CD4-positive, alpha-beta T cell treated with Interleukin-4 for 4 hours (primary cell): Measurements from ENCODE around the gene TMEM183A.
"Not testable (repeated sequence)": the region's sequence is repeated elsewhere in the genome, so short reads cannot be mapped to it uniquely, and the experiment has no call there.

Experiments
- DNase-seq: peaks from one replicate; pipeline ENCODE4 v3.0.0-alpha.2; 2020

The TMEM183A gene

DNA sequence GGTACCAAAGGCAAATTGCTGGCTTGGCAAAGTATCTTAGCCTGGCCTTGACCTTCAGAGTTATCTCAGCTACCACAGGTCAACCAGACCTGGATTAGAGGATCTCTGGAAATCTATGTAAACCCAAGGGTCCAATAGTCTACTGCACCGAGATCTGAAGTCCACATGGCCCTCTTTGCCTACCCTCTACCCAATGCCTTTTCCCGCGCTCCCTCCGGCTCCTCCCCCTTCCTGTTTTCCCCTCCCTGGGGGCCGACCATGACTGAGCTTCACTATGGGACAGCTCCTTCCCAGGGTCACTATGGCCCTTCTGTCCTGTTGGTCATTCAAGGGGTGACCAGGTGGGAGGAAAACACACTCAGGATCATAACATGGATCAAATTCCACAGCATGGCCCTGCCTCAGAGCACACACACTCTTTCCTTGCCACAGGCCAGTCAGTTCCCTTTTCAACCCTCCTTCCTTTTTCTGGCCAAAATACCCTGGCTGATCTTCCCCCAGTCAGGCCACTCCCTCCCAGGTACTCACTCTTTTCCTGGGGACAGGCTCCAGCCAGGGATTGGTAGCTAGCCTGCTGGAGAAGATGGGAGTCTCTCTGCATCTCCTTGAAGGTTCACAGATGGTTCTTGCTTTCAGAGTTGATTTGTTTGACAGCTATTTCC is 19.1 kb upstream of the TMEM183A start:
- no peak for DNase-seq

DNA sequence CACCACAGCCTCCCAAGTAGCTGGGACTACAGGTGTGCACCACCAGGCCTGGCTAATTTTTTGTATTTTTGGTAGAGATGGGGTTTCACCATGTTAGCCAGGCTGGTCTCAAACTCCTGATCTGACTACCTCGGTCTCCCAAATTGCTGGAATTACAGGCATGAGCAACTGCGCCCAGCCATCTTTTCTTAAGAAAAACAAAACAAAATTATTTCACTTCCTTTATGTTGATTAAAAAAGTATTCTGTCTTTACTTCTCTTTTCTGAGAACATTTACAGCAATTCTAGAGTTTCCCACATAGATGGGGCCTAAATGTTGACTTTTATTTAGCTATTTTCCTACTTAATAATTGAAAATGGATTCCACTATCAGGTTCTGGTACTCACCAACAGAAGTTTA is 17.3 kb upstream of the TMEM183A start:
- DNase-seq: no peak

DNA sequence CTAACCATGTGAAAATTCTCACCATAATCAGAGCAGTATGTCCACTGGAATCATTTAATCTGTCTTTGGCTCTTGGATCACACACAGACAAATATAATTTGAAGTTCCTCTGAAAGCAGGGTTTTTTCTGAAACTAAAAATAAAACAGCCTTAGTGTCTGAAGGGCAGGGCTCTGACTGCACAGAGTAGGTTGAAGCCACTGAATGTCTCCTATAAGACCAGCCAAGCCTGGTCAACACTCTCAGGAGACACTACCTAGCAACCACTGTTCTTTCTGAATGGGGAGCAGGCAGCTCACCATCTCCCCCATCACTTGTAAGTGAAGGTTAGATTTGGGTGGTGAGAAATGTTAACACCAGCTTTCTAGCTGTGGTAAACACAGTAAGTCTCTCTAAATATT is 16.1 kb upstream of the TMEM183A start:
- no peak for DNase-seq

DNA sequence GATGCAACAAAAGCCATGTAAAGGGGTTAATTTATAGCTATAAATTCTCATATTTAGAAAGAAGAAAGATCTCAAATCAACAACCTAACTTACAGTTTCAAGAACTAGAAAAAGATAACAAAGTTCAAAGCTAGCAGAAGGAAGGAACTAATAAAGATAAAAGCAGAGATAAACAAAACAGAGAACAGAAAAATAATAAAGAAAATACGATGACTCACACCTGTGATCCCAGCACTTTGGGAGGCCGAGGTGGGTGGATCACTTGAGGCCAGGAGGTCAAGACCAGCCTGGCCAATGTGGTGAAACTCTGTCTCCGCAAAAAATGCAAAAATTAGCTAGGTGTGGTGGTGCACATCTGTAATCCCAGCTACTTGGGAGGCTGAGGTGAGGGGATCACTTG is 12.4 kb upstream of the TMEM183A start:
- no peak for DNase-seq

DNA sequence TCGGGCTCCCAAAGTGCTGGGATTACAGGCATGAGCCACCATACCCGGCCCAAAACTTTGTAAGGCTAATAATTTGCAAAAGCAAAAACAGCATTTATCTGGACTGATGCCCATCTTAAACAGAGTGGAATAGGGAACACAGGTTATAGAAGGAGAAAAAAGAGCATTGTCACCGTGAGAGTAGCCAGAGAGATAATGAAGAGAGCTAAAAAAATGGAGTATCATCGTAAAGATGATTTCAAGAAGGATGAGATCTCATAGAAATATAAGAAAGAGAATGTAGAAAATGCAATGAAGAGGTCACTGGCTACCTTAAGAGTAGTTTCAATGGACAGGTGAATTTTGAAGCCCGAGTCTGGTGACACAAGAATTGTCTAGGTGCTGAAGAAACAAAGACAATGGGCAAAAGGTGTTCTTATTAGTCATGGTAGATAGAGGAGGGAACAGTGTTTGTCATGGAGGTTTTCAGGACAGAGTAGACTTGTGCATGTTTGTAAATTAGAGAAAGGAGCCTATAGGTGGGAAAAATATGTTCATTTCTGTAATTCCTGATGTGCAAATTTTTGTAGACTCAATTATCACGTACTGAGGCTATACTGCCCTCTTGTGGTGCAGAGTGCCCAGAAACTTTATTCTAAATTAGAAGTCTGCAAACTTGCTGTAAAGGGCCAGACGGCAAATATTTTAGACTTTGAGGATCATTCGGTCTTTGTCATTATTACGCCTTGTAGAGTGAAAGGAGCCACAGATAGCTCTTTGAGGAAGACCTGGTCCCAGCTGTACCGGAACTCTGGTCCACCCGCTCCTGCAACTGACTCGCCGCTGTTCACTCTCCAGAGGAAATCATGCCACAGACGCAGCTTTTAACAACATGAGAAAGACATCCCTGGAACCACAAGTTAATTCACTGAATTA is 8.1 kb upstream of the TMEM183A start:
- peak; percentile 68 for DNase-seq

DNA sequence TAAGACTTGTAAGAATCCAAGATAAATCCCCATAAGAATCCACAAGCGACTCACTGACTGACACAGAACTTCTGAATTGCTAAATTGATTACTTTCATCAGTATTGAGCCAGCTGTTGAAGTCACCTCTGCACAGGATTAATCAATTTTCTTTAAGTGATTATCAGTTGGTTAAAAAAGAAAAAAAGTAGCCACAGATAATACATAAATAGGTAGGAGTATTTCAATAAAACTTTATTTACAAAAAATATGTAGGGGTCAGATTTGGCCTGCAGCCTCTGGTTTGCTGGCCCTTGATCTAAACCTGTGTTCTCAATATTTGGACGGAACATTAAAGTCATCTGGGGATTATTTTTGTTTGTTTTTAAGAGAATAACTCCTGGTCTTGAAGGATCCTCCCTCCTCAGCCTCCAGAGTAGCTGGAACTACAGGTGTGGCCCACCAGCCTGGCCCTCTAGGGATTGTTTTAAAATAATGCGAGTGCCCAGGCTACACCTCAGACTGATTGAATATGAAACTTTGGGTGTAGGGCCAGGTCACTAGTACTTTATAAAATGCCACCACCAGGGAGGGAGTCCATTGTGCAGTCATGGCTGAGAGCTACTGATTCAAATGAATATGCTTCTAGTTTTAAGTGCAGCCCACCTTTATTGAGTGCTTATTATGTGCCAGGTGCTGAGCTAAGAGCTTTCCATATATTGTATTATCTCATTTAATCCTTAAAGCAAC is 6.8 kb upstream of the TMEM183A start:
- no peak for DNase-seq

DNA sequence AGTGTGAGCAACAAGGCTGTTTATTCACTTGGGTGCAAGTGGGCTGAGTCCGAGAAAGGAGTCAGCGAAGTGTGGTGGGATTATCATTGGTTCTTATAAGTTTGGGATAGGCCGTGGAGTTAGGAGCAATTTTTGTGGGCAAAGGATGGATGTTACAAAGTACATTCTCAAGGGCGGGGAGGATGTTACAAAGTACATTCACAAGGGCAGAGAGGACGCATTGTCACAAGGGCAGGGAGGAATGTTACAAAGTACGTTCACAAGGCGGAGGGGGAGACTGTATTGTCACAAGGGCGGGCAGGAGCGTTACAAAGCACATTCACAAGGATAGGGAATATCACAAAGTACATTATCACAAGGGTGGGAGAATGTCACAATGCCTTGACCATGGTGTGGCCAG is 5.2 kb upstream of the TMEM183A start:
- no peak for DNase-seq

DNA sequence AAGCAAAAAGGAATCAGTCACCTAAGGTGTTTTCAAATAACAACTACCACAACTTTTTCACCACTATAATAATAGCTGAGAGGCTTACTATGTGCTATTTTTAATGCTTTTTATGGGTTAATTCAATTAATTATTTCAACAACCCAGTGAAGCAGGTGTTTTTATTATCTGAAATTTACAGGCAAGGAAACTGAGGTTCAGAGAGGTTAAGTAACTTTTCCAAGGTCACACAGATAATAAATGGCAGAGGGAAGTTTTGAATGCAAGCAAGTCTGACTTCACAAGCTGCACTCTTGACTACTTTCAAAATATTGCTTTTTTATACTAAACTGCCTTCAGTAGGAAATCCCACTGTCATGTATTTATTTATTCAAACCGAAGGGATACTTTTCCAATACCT is 4.2 kb upstream of the TMEM183A start:
- DNase-seq: no peak

DNA sequence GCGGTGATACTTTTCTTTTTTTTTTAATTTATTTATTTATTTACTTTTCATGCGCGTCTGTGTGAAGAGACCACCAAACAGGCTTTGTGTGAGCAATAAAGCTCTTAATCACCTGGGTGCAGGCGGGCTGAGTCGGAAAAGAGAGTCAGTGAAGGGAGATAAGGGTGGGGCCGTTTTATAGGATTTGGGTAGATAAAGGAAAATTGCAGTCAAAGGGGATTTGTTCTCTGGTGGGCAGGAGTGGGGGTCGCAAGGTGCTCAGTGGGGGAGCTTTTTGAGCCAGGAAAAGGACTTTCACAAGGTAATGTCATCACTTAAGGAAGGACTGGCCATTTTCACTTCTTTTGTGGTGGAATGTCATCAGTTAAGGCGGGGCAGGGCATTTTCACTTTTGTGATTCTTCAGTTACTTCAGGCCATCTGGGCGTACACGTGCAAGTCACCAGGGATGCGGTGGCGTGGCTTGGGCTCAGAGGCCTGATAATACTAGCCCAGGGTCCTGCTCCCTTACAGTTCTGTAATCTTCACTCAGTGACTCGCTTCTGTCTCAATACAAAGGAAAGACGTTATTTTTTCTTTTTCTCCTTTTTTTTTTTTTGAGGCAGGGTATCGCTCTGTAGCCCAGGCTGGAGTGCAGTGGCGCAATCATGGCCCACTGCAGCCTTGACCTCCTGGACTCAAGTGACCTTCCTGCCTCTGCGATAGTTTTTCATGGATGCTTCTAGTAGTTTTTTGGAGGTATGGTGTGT is 1.6 kb upstream of the TMEM183A start:
- DNase-seq: not testable (repeated sequence)

DNA sequence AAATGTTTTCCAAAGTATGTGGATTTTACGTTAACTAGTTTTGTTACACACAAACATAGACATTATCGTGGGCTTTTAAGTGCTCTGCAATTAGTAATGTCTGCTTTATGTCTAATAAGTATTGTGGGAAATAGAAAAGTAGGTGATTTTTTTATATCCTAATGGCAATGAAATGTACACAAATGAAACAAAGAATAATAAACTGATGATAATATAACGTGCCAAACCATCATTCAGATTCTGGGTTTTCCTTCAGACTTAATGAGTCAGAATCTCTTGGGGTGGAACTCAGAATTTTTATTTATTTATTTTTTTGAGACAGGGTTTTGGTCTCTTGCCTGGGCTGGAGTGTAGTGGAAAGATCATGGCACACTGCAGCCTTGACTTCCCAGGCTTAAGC is 2.0 kb downstream of the TMEM183A start:
- no peak for DNase-seq

DNA sequence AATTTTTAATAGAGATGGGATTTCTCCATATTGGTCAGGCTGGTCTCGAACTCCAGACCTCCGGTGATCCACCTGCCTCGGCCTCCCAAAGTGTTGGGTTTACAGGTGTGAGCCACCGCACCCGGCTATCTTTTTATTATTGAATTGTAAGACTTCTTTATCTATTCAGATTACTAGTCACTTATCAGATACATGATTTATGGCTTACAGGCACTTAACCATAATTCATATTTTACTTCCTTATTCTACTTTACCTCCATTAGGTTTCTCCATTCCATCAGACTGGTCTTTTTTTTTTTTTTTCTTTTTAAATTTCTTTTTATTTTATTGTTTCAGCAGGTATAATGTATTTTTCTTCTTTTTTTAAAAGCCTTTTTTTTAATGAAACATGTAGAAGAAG is 4.4 kb downstream of the TMEM183A start:
- no peak for DNase-seq

DNA sequence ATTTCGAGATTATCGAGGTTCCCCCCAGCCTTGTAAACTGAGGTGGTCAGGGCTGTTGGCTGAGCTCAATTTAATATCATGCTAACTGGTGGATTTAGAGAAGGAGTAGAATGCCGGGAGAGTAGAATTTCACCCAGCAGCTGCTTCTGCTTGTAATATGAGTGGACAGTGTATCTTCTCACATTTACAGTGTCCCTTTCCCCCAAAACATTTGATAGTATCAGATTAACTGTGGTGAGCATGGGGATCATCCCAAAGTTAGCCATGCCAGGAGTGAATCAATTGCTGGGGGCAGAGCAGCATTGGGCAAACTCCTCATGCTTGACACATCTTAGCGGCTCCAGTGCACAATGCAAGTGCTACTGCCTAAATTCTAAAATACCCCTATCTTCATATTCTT is 9.9 kb downstream of the TMEM183A start:
- DNase-seq: no peak

DNA sequence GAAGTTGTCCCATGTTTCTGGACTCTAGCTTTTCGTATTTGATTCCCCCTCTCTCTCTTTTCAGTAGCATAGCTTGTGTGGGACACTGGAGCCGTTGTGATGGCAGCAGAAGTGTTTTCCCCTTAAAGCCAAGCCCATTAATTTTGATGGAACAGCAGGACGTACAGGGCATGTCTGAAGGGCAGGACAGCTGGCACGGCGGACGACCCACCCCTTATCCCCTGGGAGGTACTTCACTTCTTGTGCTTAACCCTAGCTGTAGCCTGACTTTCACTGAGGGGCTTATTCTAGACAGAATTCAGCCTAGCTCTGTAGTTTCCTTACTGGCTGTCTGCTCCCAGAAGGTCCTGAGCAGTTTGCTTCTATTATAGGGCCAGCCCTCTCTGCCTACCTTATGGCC is 10.5 kb downstream of the TMEM183A start:
- no peak for DNase-seq

DNA sequence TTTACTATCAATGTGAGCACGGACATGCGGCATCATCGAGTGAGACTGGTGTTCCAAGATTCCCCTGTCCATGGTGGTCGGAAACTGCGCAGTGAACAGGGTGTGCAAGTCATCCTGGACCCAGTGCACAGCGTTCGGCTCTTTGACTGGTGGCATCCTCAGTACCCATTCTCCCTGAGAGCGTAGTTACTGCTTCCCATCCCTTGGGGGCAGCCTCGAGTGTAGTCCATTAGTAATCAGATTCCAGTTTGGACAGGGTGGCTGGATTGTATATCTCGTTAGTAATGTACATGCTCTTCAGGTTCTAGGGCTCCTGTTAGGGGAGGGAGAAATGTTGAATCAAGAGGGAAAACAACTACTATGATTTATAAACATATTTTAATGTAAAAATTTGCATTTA is 15.7 kb downstream of the TMEM183A start:
- not testable (repeated sequence) for DNase-seq

DNA sequence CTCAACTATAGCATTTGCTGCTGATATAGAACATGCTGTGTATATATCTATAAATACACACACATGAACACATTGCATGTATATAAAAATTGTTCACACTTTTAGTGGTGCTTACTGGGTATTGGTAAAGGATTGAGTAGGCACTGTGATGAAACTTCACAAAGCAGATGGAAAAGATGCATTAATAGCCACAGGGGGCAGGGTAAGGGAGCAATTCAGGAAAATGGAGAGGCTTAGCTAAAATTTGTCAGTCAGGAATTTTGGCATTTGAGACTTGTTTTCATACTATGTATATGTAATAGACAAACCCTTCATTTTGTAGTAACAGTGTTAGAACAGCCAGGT is 18.5 kb downstream of the TMEM183A start:
- DNase-seq: no peak

DNA sequence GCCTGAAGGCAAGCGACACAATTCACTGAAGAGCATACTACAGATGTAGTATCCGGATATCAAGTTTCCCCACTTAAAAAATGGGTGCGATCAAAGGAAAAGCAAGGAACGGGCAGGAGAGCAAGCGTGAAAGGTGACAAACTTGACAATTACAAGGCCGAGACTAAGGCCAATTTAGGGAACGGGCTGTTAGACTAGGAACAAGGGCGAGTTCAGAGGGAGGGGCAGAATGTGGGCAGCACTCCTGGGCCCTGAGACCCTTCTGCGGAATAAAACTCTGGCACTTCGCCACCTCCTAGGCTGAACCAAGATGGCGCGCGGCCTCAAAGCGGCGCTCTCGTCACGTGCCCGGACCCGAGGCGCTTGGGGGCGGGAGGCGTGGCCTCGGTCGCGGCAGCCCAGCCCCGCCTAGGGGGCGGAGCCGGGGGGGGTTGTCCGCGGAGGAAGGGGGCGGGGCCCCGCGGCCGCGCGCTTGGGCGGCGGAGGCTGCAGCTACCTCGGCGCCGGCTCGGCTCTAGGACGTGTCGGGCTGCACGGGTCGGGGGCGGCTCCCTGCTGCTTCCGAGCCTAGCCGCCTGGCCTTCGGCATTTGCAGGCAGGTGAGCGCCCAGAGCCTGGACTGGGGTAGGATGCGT is 19.0 kb downstream of the TMEM183A start, which contains the start of gene PPFIA4:
TSS of gene PPFIA4 (plus strand) at position 461 of the 635 bp plus-strand sequence. CDS start 12,518 bp downstream, outside the sequence.
- peak; percentile 81 for DNase-seq

DNA sequence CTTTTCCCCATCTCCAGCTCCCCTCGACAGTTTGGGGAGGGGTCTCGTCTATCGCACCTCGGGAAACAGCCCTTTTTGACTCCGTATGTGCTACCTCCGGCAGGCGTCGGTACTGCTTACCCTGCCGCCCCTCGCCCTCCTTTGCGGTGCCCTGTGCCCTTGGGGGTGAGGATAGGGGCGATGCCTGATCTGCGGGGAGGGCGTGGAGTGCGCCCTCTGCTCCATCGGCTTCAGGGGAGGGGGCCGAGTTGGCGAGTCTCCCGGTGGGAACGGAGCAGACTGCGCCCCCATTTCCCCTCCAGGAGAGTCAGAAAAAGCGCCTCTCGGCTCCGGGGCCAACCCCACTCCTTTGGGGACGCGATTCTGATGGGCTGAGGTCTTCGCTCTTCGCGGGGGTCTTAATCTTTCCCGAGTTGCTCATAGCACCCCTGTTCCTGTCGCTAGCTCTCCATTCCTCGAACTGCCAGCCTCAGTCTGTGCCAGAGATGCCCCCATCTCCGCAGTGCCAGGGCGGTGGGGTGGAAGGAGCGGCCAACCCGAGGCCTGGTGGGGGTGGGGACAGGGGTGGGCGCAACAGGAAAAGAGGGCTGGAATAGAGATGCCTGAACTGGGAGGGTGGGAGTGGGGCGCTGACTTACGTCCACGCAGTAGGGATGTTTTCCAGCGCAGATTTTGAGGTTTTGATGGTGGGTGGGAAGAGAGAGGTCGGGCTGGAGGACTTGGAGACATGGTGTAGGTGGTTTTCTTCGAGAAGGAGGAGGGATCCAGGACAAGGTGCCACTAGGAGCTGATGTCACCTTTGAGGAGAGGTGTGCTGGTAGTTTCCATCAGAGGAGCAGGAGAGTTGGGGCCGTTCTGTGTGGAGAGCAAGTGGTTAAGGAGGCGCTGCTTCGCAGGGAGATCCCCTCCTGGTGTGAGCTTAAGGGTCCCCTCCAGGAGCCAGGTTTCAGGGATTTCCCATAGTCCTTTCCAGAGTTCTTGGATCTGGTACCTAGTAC is 19.8 kb downstream of the TMEM183A start:
- no peak for DNase-seq

DNA sequence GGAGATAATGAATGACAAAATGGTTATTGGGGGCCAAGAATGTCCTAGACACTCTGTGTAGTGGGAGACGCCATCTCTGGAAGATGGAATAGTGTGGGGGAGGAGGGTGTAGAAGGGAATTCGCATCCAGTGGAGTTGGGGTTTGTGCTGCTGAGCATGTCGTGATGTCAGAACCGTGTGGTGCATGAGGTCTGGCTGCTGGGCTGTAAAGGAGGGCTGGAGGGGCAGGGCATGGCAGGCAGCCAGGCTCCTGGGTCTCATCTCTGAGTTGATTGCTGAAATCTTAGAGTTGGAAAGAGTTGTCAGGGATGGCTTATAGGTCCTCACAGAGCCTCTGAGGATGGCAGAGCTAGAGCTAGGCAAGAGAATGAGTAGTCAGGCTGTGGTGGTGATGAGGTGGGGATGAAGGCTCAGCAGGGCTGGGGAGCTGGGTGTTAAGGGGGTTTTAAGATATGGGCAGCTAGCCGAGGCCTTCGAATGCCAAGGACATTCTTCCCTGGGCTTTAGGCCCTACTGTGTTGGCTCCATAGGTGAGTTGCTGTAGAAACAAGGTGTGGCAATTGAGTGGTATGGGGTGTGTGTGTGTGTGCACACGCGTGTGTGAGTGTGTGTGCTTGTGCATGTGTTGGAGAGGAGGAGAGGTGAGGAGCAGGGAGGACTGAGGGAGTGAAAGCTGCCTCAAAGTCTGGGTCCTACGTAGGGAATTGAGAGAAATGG is 21.1 kb downstream of the TMEM183A start:
- no peak for DNase-seq

DNA sequence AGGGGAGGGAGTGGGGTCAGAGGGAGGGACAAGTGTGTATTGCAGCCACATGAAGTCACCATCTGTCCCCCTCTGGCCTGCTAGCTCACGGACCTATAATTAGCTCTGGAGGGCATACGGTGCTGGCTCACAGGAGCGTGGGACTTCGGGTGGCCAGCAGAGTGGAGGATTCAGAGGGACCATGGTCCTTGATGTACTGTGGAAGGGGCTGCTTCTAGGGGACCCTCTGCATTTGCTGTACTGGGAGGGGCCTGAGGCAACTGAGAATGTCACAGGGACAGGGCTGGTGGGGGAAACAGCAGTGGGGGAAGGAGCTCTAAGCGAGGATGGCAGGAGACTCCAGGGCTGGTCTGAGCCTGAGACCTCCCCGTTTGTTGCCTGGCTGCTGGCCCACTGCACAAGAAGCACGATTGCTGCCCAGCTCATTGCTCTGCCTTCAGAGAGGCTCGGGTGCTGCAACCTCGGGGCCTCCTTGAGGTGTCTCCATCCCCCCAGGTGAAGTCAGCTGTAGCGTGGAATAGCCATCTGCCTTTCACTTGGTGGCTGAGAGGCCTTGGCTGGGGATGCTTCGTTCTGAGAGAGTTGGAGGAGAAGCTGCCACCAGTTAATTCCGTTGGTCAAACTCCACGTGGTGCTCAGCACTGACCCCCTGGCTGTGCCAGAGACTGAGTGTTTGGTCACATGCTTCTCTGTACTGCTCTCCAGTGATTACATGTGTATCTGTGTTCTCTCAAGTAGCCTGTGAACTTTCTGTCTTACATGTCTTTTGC is 21.8 kb downstream of the TMEM183A start:
- no peak for DNase-seq

DNA sequence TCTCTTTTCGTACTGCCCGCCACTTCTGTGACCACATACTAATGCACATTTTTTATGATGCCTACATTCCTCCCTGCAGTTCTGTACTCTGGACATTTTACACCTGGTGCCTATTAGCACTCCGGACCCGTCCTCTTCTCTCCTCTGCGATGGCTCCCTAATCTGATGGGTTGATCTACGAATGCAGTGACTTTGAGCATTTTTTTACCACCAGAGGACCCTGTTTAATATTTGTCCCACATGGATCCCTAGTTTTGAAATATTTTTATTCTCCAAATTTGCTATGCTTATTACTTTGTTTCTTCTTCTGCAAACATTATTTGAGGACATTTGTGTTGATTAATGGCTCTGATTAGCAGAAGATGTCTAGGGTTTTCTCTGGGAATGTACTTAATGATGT is 24.3 kb downstream of the TMEM183A start:
- DNase-seq: no peak
